Right renal pelvis (tissue), 4 donors: ENCODE results near the gene MRTFA. TPM values are rescaled to one million over a fixed set of nuclear protein-coding genes. Genes with fewer than 3 reads are reported as not detected.
"Not testable (repeated sequence)": the region's sequence is repeated elsewhere in the genome, so short reads cannot be mapped to it uniquely, and the experiment has no call there.

Experiments used
- DNase-seq, 4 donors: peaks; one replicate each; pipeline ENCODE4 v3.0.0-alpha.2; 2013; ENCODE audit warnings: low read depth in 4 of 4, low spot score in 3 of 4, missing footprints in 1 of 4
- polyA plus RNA-seq, 4 donors: library from polyadenylated mRNA; unstranded; fragments of 120-200 nt; gene quantifications; one replicate each; pipeline ENCODE4 v1.2.1, GENCODE V29; 2013; ENCODE audit not compliant: insufficient read length in 4 of 4

The MRTFA gene
- polyA plus RNA-seq, 4 donors = 21.9 to 31.0 (median 24.3) TPM

DNA sequence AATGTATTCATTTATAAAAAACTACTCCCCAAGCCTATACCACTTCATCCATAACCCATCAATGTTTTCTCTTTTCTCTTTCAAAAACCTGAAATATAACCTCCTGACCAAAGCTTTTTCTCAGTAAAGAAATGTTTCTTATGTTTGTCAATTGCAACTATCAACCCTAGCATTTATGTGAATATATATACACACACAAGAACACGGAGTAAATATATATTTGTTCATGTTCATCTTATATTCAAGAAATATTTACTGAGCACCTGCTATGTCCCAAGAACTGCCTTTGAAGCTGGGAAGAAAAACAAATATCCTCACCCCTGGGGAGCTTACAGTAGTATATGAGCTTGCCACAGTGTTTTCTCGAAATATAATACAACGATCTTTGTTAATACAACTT, 3.5 kb downstream of the MRTFA start:
- DNase-seq = no peak

DNA sequence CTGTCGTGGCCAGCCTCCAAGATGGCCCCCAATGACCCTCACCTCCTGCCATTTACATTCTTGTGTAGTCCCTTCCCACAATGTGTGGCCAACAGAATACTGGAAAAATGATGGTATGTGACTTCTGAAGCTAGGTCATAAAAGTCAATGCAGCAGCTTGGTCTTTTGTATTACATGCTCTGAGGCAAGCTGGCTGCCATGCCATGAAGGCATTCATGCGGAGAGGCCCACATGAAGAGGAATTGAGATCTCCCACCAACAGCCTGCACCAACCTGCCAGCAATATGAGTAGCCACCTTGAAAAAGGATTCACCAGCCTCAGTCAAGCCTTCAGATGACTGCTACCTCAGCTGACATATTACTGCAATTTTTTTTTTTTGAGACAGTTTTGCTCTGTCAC, 4.6 kb downstream of the MRTFA start:
- DNase-seq = no peak

DNA sequence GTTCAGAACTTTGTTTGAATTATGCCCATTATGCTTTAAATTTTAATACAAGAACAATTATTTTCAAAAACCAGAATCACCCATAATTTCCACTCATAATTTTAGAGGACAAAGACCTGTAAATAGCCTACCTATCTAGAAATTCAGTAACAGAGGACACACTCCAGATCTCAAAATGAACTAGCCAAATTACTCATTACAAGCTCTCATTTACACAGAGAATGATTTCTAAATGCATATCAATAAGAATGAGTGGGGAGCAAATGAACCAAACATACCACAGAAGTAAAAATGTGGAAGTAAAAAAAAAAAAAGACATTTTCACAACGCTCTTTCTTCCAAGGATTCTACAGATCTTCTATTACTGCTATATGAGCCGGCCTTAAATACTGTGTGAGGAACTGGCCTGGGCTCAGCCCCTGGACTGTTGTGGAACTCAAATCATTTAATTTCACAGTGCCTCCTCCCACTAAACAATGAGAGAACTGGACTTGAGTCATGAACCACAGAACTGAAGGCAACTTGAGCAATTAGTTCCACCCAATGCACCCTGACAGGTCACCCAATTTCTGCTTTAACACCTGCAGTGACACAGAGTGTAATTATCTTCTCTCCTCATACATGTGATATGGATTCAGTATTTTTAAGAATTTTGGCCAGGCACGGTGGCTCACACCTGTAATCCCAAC, 8.0 kb downstream of the MRTFA start:
- no peak for DNase-seq

DNA sequence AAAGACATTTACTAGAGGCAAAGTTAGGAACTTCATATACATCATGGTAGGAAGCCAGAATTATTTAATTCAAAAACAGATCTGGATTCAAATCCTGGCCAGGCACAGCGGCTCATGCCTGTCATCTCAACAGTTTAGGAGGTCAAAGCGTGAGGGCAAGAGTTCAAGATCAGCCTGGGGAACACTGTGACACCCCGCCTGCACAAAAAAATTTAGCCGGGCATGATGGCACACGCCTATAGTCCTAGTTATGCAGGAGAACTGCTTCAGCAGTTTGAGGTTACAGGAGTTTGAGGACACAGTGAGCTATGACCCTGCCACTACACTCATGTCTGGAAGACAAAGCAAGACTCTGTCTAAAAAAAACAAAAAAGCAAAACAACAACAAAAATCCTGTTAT, 8.9 kb downstream of the MRTFA start:
- DNase-seq = no peak

DNA sequence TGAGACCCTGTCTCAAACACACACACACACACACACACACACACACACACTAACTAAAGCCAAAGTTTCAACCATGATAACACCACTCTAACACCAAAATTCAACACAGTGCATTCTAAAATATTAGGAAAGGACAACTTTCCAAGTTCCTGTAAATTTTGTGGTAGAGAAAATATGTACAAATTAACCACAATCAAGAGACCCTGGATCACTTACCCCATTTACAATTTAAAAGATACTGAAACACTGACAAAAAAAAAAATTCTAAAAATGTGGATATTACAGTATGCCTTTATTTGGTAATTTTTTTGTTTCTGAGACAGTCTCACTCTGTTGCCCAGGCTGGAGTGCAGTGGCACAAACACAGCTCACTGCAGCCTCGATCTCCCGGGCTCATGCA, 9.7 kb downstream of the MRTFA start:
- no peak for DNase-seq

DNA sequence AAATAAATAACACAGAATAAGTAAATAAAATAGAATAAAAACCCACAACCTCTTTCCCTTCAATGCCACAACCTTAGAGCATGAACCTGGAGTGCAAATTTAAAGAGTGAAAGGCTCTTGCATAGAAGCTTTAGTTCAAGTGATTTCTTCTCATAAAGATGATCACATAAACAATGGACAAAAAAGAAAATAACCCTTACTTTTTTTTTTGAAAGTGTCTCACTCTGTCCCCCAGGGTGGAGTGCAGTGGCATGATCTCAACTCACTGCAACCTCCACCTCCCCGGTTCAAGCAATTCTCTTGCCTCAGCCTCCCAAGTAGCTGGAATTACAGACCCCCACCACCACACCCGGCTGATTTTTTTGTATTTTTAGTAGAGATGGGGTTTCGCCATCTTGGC, 10.7 kb downstream of the MRTFA start:
- not testable (repeated sequence) for DNase-seq

DNA sequence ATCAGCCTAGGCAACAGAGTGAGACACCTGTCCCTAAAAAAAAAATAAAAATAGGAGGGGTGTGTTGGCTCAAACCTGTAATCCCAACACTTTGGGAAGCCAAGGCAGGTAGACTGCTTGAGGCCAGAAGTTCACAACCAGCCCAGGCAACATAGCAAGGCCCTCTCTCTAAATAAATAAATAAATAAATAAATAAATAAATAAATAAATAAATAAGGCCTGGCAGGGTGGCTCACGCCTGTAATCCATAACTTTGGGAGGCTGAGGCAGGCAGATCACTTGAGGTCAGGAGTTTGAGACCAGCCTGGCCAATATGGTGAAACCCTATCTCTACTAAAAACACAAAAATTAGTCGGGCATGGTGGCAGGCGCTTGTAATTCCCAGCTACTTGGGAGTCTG, 11.2 kb downstream of the MRTFA start:
- DNase-seq = not testable (repeated sequence)

DNA sequence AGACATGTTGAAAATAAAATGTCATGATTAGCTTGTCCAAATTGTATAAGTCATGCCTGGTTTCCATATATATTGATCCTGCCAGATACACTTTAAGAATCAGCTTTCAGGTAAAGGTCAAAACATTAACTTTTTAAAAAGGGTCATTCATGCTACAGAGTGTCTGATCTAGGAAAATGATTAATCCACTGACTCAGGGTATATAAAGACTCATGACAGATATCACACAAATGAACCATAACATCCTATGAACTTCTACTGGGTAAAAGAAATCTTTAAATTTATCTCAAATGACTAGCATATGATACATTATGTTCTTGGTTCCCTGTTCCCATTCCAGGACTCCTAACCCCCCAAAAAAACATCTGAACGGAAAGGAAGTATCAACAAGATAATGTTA, 11.7 kb downstream of the MRTFA start:
- DNase-seq = no peak

DNA sequence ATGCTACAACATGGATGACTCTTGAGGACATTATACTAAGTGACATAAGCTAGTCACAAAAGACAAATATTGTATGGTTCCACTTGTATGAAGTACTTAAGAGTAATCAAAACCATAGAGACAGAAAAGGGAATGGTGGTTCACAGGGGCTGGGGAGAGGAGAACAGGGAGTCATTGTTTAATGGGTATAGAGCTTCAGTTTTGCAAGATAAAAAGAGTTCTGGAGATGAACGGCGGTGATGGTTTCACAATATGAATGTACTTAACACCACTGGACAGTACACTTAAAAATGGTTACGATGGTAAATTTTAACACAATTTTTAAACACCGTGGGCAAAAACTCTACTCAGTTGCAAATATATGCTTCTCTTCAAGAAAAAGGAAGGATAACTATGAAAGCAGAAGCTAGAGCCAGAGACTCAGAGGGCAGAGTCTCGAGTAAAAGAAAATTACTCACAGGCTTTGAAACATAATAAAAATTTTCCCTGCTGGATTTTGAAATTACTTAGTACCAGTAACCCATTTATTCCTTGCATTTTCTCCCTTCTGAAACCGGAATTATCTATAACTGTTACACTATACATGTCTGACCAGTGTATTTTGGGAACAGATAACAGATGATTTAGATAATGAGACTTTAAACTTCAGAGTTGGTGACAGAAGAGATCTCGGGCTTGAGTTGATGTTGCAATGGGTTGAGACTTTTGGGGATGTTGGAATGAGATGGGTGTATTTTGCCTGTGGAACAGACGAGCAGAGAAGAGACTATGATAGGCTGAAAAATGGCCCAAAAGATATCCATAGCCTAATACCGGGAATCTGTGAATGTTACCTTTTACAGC, 15.0 kb downstream of the MRTFA start:
- DNase-seq = no peak

DNA sequence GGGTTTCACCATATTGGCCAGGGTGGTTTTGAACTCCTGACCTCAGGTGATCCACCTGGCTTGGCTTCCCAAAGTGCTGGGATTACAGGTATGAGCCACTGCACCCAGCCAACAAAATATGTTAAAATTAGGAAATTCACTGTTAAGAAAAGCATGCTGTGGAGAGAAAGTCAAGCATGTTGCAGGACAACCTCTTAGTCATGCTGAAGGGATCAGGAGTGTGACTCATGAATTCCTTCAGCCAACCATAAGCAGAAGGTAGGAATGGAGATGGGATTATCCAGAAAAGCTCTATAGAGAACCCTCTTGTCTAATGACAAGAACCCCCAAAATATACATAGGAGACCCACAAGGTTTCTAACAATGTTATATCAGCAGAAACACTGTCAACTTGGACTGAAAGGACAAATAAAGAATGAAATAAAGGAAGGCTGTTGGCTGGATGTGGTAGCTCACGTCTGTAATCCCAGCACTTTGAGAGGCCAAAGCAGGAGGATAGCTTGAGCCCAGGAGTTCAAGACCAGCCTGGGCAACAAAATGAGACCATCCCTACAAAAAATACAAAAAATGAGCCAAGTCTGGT, 16.0 kb downstream of the MRTFA start:
- DNase-seq = no peak

DNA sequence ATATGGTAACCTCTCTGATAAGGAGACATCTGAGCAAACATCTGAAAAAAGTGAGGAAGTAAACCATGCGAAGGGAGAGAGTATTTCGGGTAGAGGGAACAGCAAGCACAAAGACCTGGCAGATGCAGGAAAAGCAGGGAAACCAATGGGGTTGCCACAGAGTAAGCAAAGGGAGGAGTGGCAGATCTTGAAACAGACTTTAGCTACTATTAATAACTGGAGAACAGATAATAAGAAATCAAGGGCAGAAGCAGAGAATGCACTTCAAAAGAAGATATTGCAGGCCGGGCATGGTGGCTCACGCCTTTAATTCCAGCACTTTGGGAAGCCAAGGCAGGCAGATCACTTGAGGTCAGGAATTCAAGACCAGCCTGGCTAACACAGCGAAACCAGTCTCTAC, 18.1 kb downstream of the MRTFA start:
- no peak for DNase-seq

DNA sequence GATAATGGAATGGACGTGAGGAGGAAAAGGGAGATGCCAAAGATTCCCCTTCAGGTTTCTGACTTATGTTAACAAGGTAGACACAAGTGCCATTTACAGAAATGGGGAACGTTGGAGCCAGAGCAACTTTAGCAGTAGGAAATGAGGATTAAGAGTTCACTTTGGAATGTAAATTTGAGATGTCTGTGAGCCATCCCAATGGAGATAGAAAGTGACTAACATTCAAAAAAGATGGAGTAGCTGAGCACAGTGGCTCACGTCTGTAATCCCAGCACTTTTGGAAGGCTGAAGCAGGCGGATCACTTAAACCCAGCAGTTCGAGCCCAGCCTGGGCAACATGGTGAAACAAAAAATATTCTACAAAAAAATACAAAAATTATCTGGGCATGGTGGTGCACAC, 19.9 kb downstream of the MRTFA start:
- DNase-seq = no peak

DNA sequence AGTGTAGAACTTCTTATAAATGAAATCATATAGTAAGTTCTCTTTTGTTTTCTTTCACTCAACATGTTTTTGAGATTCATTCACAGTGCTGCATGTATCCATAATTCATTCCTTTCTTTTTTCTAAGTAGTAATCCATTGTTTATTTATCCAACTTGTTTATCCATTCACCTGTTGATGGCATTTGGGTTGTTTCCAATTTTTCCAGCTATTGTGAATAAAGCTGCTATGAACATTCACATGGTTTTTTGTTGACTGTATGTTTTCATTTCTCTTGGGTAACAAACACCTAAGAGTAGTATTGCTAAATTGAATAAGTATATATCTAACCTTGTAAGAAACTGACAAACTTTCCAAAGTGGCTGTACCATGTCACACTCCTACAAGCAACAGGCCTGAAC, 23.5 kb downstream of the MRTFA start:
- no peak for DNase-seq

DNA sequence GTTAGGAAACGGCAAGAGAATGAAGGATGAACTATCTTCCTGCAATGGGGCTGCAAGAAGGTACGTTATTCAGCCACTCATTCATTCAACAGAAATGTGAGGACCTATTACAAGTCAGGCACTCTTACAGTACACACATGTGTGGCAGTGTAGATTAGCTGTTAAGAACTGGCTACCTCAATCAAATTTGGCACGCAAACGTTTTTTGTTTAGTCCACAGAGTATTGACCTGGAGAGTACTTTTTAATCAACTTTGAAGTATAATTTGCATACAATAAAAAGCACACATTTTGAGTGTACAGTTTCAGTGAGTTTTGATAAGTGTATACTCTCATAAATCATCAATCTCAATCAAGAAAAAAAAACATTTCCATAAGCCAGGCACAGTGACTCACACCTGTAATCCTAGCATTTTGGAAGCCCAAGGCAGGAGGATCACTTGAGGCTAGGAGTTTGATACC, 24.2 kb downstream of the MRTFA start:
- DNase-seq = no peak

DNA sequence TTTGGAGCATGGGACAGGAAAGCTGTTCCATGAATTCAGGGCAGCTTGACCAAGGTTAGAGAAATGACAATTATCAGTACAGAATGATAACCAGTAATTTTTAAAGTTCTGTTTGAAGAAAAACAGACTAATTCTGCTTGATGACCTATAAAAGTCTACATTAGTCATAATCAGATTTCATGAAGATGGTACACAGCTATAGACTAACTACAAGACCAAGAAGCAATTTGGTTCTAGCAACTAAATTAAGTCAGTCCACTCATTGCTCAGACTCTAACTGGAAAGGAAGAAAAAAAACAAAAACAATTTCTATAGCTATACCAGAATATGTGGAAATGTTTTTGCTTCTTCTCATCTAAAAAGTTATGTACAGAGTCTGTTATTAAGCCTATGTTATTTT, 24.9 kb downstream of the MRTFA start:
- DNase-seq = no peak

DNA sequence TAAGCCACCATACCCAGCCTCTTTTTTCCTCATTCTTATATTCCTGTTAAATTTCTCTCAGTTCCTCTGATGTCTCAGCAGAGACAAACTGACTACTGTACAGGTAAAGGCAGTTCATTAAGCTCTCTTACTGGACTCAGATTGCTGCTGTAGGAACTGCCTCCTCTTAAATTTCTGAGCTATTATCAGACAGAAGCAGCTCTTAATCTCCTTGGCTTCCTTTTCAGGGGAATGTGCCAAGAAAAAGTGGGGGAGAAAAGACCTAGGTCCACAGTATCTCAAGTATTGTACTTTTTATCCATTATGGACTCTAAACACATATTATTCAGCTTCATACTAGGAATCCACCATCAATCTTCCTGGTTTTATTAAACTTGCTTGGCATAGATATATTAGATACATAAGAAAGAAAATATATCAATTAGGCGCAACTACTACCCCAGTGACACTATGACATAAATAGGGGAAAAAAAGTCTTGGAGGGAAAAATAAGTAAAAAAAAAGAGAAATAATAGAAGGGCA, 26.1 kb downstream of the MRTFA start:
- DNase-seq = no peak

DNA sequence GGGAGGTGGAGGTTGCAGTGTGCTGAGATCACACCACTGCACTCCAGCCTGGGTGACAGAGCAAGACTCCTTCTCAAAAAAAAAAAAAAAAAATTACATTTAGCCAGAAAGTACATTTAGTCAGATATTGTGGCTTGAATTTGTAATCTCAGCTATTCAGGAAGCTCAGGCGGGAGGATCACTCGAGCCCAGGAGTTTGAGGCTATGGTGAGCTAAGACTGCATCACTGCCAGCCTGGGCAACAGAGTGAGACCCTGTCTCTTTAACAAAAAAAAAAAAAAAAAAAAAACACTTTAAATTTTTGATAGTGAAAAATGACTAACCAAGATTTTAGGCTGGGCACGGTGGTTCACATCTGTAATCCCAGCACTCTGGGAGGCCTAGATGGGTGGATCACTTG, 27.3 kb downstream of the MRTFA start:
- DNase-seq = no peak

DNA sequence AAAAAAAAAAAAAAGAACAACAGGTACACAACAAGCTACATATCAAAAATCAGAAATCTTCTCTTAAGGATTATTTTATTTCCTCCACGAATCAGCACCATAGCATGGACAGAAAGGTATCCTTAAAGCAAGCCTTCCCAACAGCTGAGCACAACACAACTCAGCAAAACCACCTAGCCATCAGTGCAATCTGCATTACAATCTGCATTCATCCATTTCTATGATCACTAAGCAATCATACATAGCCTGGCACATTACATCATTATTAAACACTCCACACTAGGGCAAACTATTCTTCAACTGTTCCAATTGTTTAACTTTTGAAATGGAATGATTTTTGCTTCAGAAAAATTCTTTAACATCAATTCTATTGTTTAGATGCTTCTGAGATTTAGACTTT, 29.0 kb downstream of the MRTFA start:
- DNase-seq = no peak

DNA sequence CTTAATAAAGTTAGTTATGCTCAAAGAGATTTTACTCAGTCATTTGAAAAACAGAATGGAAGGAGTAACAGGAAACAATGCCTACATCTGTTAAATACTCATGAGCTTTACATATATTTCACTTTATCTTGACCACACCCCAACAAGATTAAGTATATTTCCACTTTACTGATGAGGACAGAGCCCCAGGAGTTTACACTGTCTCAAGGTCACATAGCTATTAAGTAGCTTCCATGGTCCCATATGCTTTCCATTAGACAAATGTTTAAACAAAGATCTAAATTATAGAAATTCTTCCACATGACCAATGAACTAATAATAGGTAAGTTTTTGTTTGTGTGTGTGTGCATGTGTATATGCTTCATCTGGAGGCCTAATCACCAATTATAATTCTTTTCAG, 30.2 kb downstream of the MRTFA start:
- DNase-seq = no peak

DNA sequence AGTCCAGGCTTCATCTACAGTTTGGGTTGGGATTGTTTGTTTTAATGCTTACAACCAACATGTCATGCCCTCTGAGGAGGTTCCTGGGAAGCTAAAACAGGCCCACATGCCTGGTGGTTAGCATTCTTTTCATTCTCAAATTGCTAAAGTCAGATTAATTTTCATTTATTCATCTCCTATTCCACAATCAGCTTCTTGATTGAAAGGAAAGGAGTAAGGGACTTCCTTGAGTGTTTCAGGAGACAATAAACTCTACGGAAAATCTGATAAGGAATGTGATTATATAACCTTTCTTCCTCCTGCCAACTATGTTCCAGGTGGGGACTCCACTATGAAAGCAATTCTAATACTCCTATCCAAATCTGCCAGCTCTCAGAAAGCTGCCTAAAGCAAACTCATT, 30.8 kb downstream of the MRTFA start:
- no peak for DNase-seq

DNA sequence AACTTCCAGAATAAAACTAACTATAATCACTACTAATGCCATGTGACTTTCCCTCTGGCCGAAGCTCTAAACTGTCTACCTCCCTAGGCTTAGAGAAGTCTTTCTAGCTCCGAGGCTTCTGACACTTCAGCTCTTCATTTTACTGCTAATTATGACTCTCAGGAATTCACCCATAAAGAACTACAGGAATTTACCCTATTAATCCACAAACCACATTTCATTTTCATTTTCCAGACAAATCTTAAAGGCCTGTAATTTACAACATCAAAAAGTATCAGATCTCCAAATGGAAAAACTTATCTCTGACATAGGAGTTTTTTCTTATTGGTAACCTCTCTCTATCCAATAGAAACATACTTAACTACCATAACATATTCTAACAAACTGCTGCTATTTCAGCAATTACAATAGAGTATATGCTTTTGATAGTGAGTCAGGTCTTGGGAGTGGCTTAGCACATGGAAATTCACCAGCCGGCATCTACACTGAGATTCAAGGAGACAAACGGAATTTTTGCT, 33.4 kb downstream of the MRTFA start:
- no peak for DNase-seq
